GM12878 (cell line): ENCODE measurements around the gene CLEC16A. TPM values are rescaled to one million over a fixed set of nuclear protein-coding genes. Genes with fewer than 3 reads are reported as not detected.

Experiments
- BHLHE40 ChIP-seq, 2 experiments: fragments of 450-650 bp in 1 of 2; IDR thresholded peaks; 2 replicates each; pipeline ENCODE4 v1.6.1; 2011 to 2017; ENCODE audit warnings: low read depth in 2 of 2, borderline replicate concordance in 1 of 2, improper control_type of control experiment in 1 of 2, low read length in 1 of 2, mild to moderate bottlenecking in 1 of 2
- CEBPZ ChIP-seq: fragments of 150-350 bp; IDR thresholded peaks from 2 replicates; pipeline ENCODE4 v1.6.1; 2016; ENCODE audit warnings: low read depth, low read length
- MEF2A ChIP-seq: IDR thresholded peaks from 2 replicates; pipeline ENCODE4 v1.6.1; 2011; ENCODE audit warnings: low read depth, mild to moderate bottlenecking, low read length, moderate library complexity; ENCODE audit not compliant: insufficient read depth
- NR2C1 ChIP-seq: fragments of 450-650 bp; IDR thresholded peaks from 2 replicates; pipeline ENCODE4 v1.6.1; 2017; ENCODE audit warnings: antibody characterized with exemption, mild to moderate bottlenecking, moderate library complexity
- PBX3 ChIP-seq: IDR thresholded peaks from 2 replicates; pipeline ENCODE4 v1.6.1; 2011; ENCODE audit warnings: mild to moderate bottlenecking, low read depth, low read length, moderate library complexity; ENCODE audit not compliant: insufficient replicate concordance
- PKNOX1 ChIP-seq: fragments of 450-650 bp; IDR thresholded peaks from 2 replicates; pipeline ENCODE4 v1.6.1; 2016; ENCODE audit warnings: mild to moderate bottlenecking
- RELB ChIP-seq: fragments of 450-650 bp; IDR thresholded peaks from 2 replicates; pipeline ENCODE4 v1.6.1; 2017; ENCODE audit warnings: low read depth, mild to moderate bottlenecking, moderate library complexity
- SKIL ChIP-seq: fragments of 450-650 bp; IDR thresholded peaks from 2 replicates; pipeline ENCODE4 v1.6.1; 2017; ENCODE audit warnings: mild to moderate bottlenecking, low read depth, inconsistent platforms; ENCODE audit not compliant: poor library complexity, severe bottlenecking
- TAF1 ChIP-seq: IDR thresholded peaks from 2 replicates; pipeline ENCODE4 v1.6.1; 2011; ENCODE audit warnings: mild to moderate bottlenecking, low read depth, low read length, borderline replicate concordance
- TCF12 ChIP-seq: IDR thresholded peaks from 2 replicates; pipeline ENCODE4 v1.6.1; 2011; ENCODE audit warnings: low read depth, mild to moderate bottlenecking, low read length
- YY1 ChIP-seq: IDR thresholded peaks from 2 replicates; pipeline ENCODE4 v1.6.1; 2011; ENCODE audit warnings: low read depth, mild to moderate bottlenecking, low read length
- ZBTB40 ChIP-seq: fragments of 450-650 bp; IDR thresholded peaks from 2 replicates; pipeline ENCODE4 v1.6.1; 2016; ENCODE audit warnings: mild to moderate bottlenecking, moderate library complexity, borderline replicate concordance
- ZNF207 ChIP-seq: fragments of 450-650 bp; IDR thresholded peaks from 2 replicates; pipeline ENCODE4 v1.6.1; 2014; ENCODE audit warnings: antibody characterized with exemption, mild to moderate bottlenecking, borderline replicate concordance
- ZNF24 ChIP-seq: fragments of 450-650 bp; IDR thresholded peaks from 2 replicates; pipeline ENCODE4 v1.6.1; 2017; ENCODE audit warnings: antibody characterized with exemption, mild to moderate bottlenecking
- polyA plus RNA-seq, 11 experiments: library from polyadenylated mRNA; depleted of rRNA in 4 of 11; unstranded in 6 of 11; stranded (reverse) in 5 of 11; fragments of >200 nt; fragmentation: Nextera tagmentation in 4 of 11; fragmentation: Illumina TruSeq in 1 of 11; extraction: Ambion mirVana in 4 of 11; extraction: Trizol in 1 of 11; gene quantifications; 1 replicate in 1 of 11; 2 replicates in 10 of 11; pipeline versions ENCODE4 v1.2.1 to v1.2.3, GENCODE V29; 2011 to 2016; ENCODE audit warnings: inconsistent platforms in 2 of 11, missing spikeins in 2 of 11, low read depth in 1 of 11
- total RNA-seq, 4 experiments: library from RNA; depleted of rRNA in 3 of 4; stranded (reverse); fragments of >200 nt in 3 of 4; fragmentation: Illumina TruSeq in 1 of 4; extraction: Trizol in 1 of 4; gene quantifications; 2 replicates each; pipeline versions ENCODE4 v1.2.1 to v1.2.3, GENCODE V29; 2013 to 2021

Gene CLEC16A
- total and polyA plus RNA-seq, 10 of the 15 experiments (the other 5 are each of a cell fraction or from before 2014, with no cell fraction given): 1.5 to 28.8 (median 19.2) TPM

- TF ChIP-seq ZBTB40 (no peak), ZNF24 (peak; percentile 58; the same call in 1 of the 2 replicates), BHLHE40 (IDR thresholded peaks at IDR 0.05; ENCODE audit: borderline replicate concordance in 1 of 2, low read depth in 2 of 2, low read length in 1 of 2) (0 out of 4 replicates have a peak, but pooled peaks of 1 of the 2 experiments have one; percentile 26), SKIL (peak; percentile 58), ZNF207 (no peak), TCF12 (peak; percentile 13; the same call in 1 of the 2 replicates), NR2C1 (no peak), CEBPZ (no peak), RELB (0 out of 2 replicates have a peak, but pooled peaks have one; percentile 37), TAF1 (no peak), PBX3 (no peak), PKNOX1 (peak; percentile 45; the same call in 1 of the 2 replicates), YY1 (peak; percentile 54; the same call in 1 of the 2 replicates), MEF2A (no peak)
Measured at GRCh38 chr16:10981697-10982216, 37.4 kb downstream of the CLEC16A start (continued).
